ENCODE measurements around the gene PTPRJ. TPM values are rescaled to one million over a fixed set of nuclear protein-coding genes. Genes with fewer than 3 reads are reported as not detected.

The PTPRJ gene
- total RNA-seq, 2 donors from 2014 or later: 3.4 to 8.0 TPM

DNA sequence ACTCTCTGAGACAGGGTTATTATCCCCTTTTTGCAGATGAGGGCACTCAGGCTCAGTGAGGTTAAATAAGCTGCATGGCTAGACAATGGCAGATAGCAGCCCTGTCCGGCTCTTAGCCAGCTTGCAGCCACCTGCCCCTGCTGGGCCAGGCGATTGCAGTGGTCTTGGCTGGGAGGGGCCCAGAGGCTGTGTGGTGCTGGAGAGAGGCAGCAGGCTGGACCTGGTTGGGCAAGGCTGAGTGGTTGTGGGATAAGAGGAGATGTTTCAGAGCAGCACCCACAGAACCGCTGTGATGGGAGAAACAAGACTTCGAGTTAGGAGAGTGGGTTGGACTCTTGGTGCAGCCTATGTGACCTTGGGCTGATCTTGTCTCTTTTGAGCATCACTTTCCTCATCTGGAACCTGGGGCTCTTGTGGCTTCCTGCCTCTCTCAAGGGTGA lies 25.5 kb downstream of the PTPRJ start:
- no peak overlapping the region for H3K27ac ChIP-seq
- H3K4me1 ChIP-seq: peaks cover 0 to 41% of the 10 kb centered on the region in 2 donors
- no peak overlapping the region for H3K4me3 ChIP-seq
- H3K9me3 ChIP-seq: no peaks in the 10 kb centered on the region
- TF ChIP-seq, protein P1, sequence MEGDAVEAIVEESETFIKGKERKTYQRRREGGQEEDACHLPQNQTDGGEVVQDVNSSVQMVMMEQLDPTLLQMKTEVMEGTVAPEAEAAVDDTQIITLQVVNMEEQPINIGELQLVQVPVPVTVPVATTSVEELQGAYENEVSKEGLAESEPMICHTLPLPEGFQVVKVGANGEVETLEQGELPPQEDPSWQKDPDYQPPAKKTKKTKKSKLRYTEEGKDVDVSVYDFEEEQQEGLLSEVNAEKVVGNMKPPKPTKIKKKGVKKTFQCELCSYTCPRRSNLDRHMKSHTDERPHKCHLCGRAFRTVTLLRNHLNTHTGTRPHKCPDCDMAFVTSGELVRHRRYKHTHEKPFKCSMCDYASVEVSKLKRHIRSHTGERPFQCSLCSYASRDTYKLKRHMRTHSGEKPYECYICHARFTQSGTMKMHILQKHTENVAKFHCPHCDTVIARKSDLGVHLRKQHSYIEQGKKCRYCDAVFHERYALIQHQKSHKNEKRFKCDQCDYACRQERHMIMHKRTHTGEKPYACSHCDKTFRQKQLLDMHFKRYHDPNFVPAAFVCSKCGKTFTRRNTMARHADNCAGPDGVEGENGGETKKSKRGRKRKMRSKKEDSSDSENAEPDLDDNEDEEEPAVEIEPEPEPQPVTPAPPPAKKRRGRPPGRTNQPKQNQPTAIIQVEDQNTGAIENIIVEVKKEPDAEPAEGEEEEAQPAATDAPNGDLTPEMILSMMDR (IDR thresholded peaks at IDR 0.05): no peak
- H3K27me3 ChIP-seq: no peaks in the 10 kb centered on the region
- no peaks in the 10 kb centered on the region for H3K36me3 ChIP-seq
- no peak for DNase-seq (ENCODE audit: low spot score)

DNA sequence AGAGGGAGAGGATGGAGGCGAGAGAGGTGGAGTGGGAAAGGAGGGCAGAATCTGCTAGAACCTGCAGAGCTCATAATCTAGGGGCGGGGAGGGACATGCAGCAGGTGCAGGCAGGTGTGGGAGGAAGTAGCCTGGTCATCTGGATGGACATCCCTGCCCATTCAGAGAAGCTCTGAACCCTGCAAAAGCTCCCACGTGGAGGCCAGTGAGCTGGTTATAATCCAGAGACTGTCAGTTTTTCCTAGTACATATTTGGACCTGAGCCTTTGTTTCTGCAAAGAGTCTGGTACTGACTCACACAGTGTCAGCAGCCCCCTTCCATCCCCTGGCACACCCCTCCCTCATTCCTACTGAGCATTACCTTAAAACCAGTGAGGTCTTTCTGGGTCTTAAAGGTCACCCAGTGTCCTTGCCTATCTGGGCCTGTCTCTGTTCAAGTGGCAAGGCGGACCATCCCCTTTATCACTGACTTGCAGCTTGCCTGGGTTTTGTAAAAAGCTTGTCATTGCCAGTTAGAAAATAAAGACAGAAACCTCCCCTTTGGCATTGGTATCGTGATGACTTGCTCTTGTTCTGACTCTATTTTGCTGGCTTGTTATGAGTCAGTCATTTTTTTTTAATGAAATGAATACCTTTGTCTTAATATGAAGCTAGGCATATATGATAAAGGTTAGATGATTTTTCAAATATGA lies 26.1 kb downstream of the PTPRJ start:
- H3K4me1 ChIP-seq: peaks cover 0 to 39% of the 10 kb centered on the region in 2 donors
- H3K36me3 ChIP-seq: no peaks in the 10 kb centered on the region
- H3K9me3 ChIP-seq: no peaks in the 10 kb centered on the region
- no peak overlapping the region for H3K4me3 ChIP-seq
- TF ChIP-seq, protein P1 (IDR thresholded peaks at IDR 0.05): no peak
- DNase-seq (ENCODE audit: low spot score): no peak
- H3K27me3 ChIP-seq: no peaks in the 10 kb centered on the region
- H3K27ac ChIP-seq: peak overlapping the region in 1 of 2 donors; percentile 27

GRCh38 chr11:48007677-48008076 lies 27.3 kb downstream of the PTPRJ start:
- Histone ChIP-seq H3K9me3 (no peaks in the 10 kb centered on the region), H3K27ac (peak overlapping the region in 1 of 2 donors; percentile 27), H3K4me3 (no peak overlapping the region), H3K4me1 (peaks cover 0 to 35% of the 10 kb centered on the region in 2 donors), H3K36me3 (no peaks in the 10 kb centered on the region), H3K27me3 (no peaks in the 10 kb centered on the region)
- TF ChIP-seq, protein P1 (IDR thresholded peaks at IDR 0.05): no peak
- DNase-seq (ENCODE audit: low spot score): no peak

DNA sequence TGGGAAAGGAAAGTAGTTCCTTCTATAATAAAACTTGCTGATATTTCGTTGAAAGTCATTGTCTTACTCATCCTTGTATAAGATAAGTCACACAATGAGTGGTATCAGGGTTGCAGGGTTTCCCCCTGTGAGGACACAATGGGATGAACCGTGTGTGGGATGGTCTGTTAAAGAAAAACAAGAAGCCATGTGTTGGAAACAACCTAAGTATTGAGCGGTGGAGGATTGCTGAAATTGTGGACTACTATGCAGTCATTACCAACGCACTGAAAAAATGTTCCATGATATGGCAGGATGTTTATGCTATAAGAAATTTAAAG lies 28.6 kb downstream of the PTPRJ start:
- Histone ChIP-seq H3K4me1 (peaks cover 0 to 30% of the 10 kb centered on the region in 2 donors), H3K36me3 (no peaks in the 10 kb centered on the region), H3K9me3 (no peaks in the 10 kb centered on the region), H3K27ac (no peak overlapping the region), H3K27me3 (no peaks in the 10 kb centered on the region), H3K4me3 (no peak overlapping the region)
- DNase-seq (ENCODE audit: low spot score): no peak
- TF ChIP-seq, protein P1 (IDR thresholded peaks at IDR 0.05): no peak

- TF ChIP-seq, protein P1 (IDR thresholded peaks at IDR 0.05): no peak
- no peak overlapping the region for H3K27ac ChIP-seq
- no peaks in the 10 kb centered on the region for H3K27me3 ChIP-seq
- peaks cover 0 to 7% of the 10 kb centered on the region in 2 donors for H3K4me1 ChIP-seq
- DNase-seq (ENCODE audit: low spot score): no peak
- H3K36me3 ChIP-seq: no peaks in the 10 kb centered on the region
- H3K4me3 ChIP-seq: no peak overlapping the region
- H3K9me3 ChIP-seq: no peaks in the 10 kb centered on the region
These were observed 30.9 kb downstream of the PTPRJ start for GRCh38 chr11:48011102-48011797.
